Measurements from ENCODE around the gene DUSP22.

DUSP22 gene

DNA sequence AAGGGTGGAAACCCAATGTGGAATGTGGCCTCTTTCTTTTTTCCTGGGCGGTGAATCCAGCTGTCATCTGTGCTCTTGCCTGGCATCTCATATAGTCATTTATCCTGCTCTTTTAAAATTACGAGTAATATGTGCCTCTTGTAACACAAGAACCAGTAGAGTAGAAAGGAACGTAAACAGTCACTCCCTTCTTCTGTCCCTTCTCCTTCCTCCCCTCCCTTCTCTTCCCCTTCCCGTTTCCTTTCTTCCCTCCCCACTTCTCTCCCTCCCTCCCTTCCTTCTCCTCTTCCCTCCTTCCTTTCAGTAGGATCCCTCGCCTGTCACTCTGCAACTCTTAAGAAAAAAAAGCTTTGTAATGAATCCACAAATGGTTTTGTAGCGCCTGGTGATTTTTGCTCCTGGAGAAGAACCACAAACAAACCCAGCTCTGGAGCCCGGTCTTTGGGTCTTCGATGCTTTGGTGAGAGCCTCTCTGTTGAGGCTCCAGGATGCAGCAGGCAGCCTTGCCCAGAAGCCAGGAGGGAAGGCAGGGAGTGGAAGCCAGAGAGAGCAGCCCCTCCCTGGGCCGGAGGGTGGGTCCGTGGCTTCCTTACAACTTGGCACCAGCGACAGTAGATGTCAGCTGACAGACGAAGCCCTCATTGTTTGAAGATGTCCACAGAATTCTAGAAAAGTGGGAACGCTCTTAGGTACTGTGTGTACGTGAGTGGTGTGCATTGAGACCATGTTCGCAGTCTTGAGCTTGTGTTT lies 15.0 kb downstream of the DUSP22 start:
- no peak for DNase-seq (ENCODE audit: low read depth, low spot score)
- ChIA-PET POLR2A (no interaction called here), CTCF (no interaction called here)
- TF ChIP-seq, protein P1, sequence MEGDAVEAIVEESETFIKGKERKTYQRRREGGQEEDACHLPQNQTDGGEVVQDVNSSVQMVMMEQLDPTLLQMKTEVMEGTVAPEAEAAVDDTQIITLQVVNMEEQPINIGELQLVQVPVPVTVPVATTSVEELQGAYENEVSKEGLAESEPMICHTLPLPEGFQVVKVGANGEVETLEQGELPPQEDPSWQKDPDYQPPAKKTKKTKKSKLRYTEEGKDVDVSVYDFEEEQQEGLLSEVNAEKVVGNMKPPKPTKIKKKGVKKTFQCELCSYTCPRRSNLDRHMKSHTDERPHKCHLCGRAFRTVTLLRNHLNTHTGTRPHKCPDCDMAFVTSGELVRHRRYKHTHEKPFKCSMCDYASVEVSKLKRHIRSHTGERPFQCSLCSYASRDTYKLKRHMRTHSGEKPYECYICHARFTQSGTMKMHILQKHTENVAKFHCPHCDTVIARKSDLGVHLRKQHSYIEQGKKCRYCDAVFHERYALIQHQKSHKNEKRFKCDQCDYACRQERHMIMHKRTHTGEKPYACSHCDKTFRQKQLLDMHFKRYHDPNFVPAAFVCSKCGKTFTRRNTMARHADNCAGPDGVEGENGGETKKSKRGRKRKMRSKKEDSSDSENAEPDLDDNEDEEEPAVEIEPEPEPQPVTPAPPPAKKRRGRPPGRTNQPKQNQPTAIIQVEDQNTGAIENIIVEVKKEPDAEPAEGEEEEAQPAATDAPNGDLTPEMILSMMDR (IDR thresholded peaks at IDR 0.05; ENCODE audit: insufficient read depth, low read length, missing control alignments) = no peak
- H3K4me3 ChIP-seq (ENCODE audit: low read depth, low read length) = no peak overlapping the region

DNA sequence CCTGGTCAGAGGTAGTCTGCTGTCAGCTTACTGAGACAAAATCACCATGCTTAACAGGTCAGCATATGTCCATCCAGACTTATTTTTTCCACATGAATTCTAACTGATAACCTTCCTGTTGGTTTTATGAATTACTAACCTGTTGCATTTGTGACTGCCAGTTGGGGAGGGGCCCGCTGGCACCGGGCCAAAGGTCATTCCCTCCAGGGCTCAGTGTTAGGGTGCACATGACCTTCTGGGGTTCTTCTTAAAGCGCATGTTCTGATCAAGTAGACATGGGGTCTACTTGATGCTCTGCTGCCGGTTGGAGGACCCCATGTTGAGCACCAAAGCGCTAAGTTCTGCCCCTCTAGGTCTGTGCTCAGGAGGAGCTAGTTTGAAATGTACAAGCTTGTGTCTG lies 15.6 kb downstream of the DUSP22 start:
- ChIA-PET POLR2A (no interaction called here), CTCF (interaction anchor here (1.4 kb wide), 1 partner anchor 8 kb away, joined by 3 read pairs; no protein-coding TSS in a partner anchor)
- TF ChIP-seq, protein P1 (IDR thresholded peaks at IDR 0.05; ENCODE audit: insufficient read depth, low read length, missing control alignments) = no peak
- DNase-seq (ENCODE audit: low read depth, low spot score) = no peak
- H3K4me3 ChIP-seq (ENCODE audit: low read depth, low read length) = no peak overlapping the region

DNA sequence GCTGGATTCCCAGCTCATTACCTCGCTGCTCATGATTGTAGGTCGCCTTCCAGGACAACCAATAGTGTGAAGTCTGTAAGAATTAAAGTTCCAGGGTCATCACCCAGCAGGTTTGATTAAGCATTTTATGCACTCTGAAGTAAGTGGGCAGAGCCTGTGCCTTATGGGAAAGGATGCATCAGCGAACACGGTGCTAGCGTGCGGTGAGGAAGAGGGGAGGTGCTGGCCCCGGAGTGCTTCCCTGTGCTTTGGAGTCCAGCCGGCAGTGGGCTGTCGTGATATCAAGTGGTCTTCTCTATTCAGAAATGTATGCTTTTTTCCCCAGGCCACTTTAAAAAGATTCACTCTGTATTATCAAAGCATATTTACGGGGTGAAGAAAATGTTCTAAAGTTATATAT lies 16.0 kb downstream of the DUSP22 start:
- TF ChIP-seq, protein P1 (IDR thresholded peaks at IDR 0.05; ENCODE audit: insufficient read depth, low read length, missing control alignments) = no peak
- DNase-seq (ENCODE audit: low read depth, low spot score) = no peak
- no peak overlapping the region for H3K4me3 ChIP-seq (ENCODE audit: low read depth, low read length)
- CTCF ChIA-PET = interaction anchor here (1.4 kb wide), 1 partner anchor 9 kb away, joined by 3 read pairs; no protein-coding TSS in a partner anchor
- POLR2A ChIA-PET = no interaction called here

DNA sequence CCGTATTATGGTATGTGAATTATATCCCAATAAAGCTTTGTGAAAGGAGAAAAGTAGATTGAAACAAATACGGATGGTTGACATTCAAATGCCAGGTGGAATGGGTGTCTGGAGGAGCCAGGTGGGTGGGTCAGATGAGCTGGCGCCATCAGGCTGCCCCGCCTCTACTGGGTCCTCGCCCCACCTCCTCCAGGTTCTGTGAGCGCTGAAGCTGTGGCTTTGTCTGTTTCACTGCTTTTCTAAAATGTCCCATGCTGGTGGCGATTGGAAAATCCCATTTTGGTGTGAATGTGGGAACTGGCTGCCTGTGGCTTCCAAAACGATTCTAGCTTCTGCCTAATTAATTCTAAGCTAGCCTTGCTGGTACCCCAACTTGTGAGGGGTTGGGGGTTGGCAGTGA lies 16.5 kb downstream of the DUSP22 start:
- CTCF ChIA-PET = interaction anchor here (1.4 kb wide), 1 partner anchor 9 kb away, joined by 3 read pairs; no protein-coding TSS in a partner anchor
- H3K4me3 ChIP-seq (ENCODE audit: low read depth, low read length) = no peak overlapping the region
- TF ChIP-seq, protein P1 (IDR thresholded peaks at IDR 0.05; ENCODE audit: insufficient read depth, low read length, missing control alignments) = no peak
- no peak for DNase-seq (ENCODE audit: low read depth, low spot score)
- POLR2A ChIA-PET = no interaction called here

DNA sequence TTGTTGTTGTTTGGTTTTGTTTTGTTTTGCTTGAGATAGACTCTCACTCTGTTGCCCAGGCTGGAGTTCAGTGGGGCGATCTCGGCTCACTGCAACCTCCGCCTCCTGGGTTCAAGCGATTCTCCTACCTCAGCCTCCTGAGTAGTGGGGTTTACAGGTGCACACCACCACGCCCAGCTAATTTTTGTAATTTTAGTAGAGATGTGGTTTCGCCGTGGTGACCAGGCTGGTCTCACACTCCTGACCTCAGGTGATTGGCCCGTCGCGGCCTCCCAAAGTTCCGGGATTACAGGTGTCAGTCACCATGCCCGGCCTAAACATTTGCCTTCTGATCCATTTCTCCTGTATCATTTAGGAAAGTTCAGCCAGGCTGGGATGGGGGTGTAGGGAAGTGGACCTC lies 17.7 kb downstream of the DUSP22 start:
- CTCF ChIA-PET = no interaction called here
- DNase-seq (ENCODE audit: low read depth, low spot score) = no peak
- POLR2A ChIA-PET = no interaction called here
- TF ChIP-seq, protein P1 (IDR thresholded peaks at IDR 0.05; ENCODE audit: insufficient read depth, low read length, missing control alignments) = no peak
- H3K4me3 ChIP-seq (ENCODE audit: low read depth, low read length) = no peak overlapping the region

DNA sequence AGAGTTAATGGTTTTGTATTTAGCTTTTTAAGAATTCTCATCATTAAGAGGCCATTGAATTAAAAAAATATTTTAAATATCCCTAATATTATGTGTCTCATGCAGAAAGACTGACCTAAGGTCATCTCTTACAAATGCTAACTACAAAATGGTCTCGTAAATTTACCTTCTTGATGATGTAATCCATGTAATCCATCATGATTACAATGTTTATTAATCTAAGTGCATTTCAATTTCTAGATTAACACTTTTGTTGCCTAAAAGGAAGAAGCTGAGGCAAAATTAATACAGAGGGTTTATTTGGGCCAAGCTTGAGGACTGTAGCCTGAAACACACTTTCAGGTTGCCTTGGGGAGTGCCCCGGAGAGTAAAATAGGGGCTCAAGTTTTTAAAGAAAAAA lies 18.4 kb downstream of the DUSP22 start:
- CTCF ChIA-PET = interaction anchor here (1.0 kb wide), 1 partner anchor 17 kb away, joined by 3 read pairs; no protein-coding TSS in a partner anchor

More for the DNA sequence above, 18.4 kb downstream of the DUSP22 start:
- TF ChIP-seq, protein P1 (IDR thresholded peaks at IDR 0.05; ENCODE audit: insufficient read depth, low read length, missing control alignments) = no peak
- POLR2A ChIA-PET = no interaction called here
- DNase-seq (ENCODE audit: low read depth, low spot score) = no peak
- H3K4me3 ChIP-seq (ENCODE audit: low read depth, low read length) = no peak overlapping the region

Data from AG04449 (cell line).